GM12875 (cell line): ENCODE data around the gene NFIL3.

Source experiments
- H3K4me3 ChIP-seq: one replicate; pipeline ENCODE4 v1.5.1; 2011; ENCODE audit warnings: low read depth, low read length, control low read depth
- CTCF ChIP-seq: IDR thresholded peaks from 2 replicates; pipeline ENCODE4 v1.5.1; 2011; ENCODE audit warnings: low read depth, mild to moderate bottlenecking, control low read depth, inconsistent platforms, low read length, moderate library complexity, borderline replicate concordance; ENCODE audit not compliant: insufficient read depth

Gene NFIL3

DNA sequence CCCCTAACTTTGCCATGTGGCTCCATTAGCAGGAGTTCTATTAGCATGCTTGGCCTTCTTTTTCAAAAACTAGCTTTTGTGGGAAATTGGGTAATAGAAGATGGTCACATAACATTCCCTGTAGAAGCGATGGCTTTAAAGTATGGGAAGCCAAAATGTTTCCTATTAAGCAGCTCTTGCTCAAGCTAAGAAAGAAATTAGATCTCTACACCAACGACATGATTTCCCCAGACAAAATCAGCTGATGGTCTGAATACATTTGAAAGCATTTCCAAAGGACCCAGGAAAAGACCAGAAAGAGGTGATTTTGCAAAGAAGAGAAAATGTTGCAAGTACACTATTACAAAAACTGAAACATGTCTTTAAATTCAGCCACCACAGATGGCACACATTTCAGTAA, 4.8 kb upstream of the NFIL3 start:
- TF ChIP-seq CTCF = no peak
- H3K4me3 ChIP-seq = no peak overlapping the region

DNA sequence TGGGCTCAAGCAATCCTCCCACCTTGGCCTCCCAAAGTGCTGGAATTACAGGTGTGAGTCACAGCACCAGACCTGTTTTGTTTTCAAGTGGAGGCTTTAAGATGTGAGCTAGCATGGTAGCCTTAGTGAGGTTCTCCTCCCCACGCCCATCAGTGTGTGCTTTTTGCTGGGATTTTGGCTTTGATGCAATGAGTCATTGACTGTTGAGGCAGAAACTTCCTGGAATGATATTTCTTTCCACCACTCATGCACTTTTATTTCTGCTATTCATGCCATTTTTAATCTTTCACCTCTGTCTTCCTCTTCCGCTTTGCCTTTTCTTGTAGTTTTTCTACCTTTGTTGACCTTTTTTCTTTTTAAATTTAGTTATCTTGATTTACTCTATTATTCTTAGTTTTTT, 4.2 kb upstream of the NFIL3 start:
- no peak overlapping the region for H3K4me3 ChIP-seq
- TF ChIP-seq CTCF = no peak

GRCh38 chr9:91426123-91426745, 2.6 kb upstream of the NFIL3 start:
- H3K4me3 ChIP-seq = no peak overlapping the region
- TF ChIP-seq CTCF = peak; percentile 34; the same call in 1 of the 2 replicates

DNA sequence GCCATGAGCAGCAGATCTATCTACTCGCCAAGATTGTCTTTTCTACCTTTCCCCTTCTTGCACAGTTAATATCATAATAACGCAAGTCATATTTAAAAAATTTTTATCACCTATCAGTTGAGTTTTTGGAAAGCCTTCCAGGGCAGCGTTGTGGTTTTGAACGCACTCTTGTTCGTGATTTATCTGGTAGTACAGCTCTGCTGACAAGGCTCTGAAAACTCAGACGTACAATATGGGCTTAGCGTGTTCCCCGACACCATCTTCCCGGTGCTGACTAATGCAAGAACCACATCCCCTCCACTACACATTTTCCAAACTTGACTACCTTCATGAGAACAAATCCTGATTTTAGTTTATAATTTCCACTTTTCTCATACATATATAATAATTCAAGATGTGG, 1.6 kb upstream of the NFIL3 start:
- no peak for TF ChIP-seq CTCF
- H3K4me3 ChIP-seq = no peak overlapping the region

- no peak for TF ChIP-seq CTCF
- H3K4me3 ChIP-seq = peak overlapping the region; percentile 54
Observed at GRCh38 chr9:91424403-91425176, 958 bp upstream of the NFIL3 start.

DNA sequence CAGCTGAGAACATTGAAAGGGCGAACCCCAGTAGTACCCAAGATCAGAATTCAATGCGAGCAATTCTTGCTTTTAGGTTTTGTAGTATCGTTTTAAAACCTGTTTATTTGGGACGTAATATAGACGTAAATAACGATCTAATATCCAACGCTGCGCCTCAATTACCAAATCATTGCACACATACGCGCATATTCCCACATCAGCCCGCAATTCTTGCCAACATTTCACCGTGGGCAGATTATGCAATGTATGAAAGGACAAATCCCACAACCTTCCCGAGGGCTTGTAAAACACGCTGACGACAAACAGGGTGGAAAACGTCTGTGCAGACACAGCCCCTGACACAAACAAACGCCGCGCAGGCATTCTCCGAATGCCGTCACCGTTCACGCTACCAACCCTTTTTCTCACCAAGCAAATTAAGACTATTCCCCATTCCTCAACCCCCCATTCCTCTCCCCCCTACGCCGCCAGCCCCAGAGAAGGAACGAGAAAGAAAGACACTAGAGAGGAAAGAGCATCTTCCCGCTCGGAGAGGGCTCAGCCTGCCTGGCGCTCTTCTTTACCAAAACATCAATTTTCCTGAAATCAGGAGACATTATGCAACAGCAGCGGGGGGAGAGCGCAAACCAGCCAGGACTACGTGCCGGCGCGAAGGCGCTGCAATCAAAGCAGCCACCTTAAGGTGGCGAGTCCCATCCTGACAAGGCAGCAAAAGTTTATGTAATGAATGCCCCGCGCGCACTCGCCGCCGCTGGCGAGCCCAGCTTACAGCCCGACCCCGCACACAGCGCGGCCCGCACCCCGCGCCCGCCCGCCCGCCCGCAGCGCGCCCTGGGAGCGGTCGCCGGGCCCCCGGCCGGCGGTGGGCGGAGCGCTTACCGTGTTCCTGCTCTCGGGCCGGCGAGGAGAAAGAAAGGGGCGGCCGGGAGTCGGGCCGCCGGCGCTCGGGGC, 597 bp downstream of the NFIL3 start:
- peak; percentile 46; the same call in 1 of the 2 replicates for TF ChIP-seq CTCF

More for the DNA sequence above, 597 bp downstream of the NFIL3 start:
- peak overlapping the region; percentile 43 for H3K4me3 ChIP-seq
